ENCODE data around the gene GHRL.

The GHRL gene

DNA sequence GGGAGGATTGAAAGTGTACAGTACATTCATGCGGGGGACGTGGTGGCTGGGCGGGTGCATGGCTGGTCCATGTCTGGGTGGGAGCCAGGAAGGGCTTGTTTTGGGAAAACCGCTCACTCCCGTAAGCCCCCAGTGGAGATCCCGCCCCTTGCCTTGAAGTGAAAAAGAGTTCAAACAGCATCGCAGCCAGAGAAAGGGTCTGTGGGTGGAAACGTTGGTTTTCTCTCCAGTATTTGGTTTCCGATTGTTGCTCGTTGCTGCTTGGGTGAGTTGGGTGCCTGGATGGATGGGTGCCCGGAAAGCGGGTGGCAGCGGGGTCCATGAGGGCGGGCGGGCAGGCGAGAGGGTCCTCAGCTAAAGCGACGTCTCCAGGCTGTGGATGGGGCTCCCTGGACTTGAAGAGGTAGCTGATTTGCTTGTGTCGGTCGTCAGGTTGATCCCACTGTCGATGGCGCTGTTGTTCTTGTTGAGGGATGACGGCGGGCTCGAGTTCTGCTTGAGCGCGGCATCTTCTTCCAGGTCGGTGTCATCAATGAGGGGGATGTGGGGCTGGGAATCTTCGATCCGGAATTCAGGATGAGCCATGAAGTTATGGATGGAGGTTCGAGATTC lies 35.8 kb upstream of the GHRL start:
- in situ Hi-C loops (cut with MboI; ENCODE audit: low sequenced_read_pairs) = no loop called here

GRCh38 chr3:10327592-10327991 lies 34.8 kb upstream of the GHRL start:
- in situ Hi-C loops (cut with MboI; ENCODE audit: low sequenced_read_pairs) = no loop called here

- in situ Hi-C loops (cut with MboI; ENCODE audit: low sequenced_read_pairs) = no loop called here
Observed at GRCh38 chr3:10322352-10322710, 29.6 kb upstream of the GHRL start.

- in situ Hi-C loops (cut with MboI; ENCODE audit: low sequenced_read_pairs) = no loop called here
Observed at GRCh38 chr3:10321630-10322351, 29.0 kb upstream of the GHRL start.

- in situ Hi-C loops (cut with MboI; ENCODE audit: low sequenced_read_pairs) = no loop called here
Observed at GRCh38 chr3:10320320-10320677, 27.6 kb upstream of the GHRL start.

- in situ Hi-C loops (cut with MboI; ENCODE audit: low sequenced_read_pairs) = no loop called here
Observed at GRCh38 chr3:10319804-10320203, 27.1 kb upstream of the GHRL start.

DNA sequence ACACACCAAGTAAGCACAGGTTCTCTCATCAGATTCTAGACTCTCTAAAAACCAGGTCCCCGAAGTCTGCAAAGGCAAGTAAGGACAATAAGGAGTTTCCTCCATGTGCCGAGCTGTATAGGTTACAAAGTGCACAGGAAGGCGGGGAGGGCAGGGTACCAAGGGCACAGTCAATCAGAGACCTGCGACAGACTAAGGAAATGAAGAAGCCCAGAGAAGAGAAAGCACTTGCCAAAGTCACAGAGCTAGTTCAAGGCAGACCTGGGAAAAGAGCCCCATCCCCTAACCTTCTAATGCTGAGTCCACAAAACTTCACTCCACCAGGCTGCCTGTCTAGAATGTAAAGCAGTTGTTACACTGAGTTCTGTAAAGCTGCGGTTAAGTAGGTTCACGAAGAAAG lies 26.5 kb upstream of the GHRL start:
- in situ Hi-C loops (cut with MboI; ENCODE audit: low sequenced_read_pairs) = no loop called here

- in situ Hi-C loops (cut with MboI; ENCODE audit: low sequenced_read_pairs) = no loop called here
Observed at GRCh38 chr3:10317961-10318350, 25.2 kb upstream of the GHRL start.

DNA sequence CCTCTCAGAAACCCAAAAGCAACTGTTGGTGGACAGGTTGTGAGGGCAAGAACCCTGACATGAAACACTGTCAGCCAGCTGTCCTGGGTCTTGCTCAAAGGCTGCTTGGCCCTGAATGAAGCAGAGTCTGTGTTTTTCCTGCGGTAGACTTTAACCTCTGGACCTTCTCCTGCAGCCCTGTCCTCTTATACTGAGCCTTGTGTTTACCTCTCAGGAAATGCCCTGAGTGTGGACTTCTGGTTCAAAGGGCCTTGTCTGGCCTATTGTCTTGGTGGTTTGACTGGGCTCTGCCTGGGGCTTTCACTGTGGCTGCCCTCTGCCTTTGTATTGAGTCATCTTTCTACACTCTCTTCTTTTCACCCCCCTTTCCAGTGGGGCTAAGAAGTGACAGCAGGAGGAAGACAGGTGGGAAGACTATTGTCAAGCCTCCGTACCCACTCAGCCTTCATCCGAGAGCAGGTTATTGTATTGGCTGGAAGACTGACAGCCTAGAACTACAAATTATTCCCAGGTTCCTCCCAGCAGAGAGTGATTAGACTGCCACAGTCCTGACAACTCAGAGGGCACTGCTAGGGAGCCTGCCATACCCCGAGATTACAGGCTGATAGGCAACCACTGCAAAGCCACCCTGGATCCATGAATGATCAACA lies 24.7 kb upstream of the GHRL start:
- in situ Hi-C loops (cut with MboI; ENCODE audit: low sequenced_read_pairs) = no loop called here

DNA sequence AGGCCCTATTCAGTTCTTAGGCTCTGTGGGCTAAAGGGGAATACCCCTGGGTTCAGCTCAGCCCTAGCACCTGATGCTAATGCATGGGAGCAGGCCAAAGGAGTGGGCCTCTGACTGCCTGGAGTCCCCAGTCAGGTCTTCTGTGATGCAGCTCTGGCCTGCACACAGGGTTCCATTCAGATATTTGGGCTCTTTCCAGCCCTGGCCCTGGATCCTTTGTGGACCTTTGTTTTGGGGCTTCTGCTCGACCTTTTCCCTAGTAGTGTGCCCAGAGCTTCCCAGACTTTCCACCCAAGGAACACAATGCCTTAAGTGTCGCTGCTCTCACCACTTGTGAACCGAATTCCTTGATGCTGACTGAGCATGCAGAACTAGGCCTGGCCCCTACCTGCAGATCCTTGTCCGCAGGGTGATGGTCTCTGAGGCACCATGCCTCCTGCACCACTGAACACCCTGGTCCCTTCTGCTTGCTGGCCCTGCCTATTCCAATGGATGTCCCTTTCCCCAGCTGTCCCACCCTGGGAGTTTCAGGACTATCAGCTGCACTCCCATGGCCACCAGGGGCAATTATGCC lies 23.1 kb upstream of the GHRL start:
- in situ Hi-C loops (cut with MboI; ENCODE audit: low sequenced_read_pairs) = no loop called here

GRCh38 chr3:10315101-10315500 lies 22.4 kb upstream of the GHRL start:
- in situ Hi-C loops (cut with MboI; ENCODE audit: low sequenced_read_pairs) = no loop called here

DNA sequence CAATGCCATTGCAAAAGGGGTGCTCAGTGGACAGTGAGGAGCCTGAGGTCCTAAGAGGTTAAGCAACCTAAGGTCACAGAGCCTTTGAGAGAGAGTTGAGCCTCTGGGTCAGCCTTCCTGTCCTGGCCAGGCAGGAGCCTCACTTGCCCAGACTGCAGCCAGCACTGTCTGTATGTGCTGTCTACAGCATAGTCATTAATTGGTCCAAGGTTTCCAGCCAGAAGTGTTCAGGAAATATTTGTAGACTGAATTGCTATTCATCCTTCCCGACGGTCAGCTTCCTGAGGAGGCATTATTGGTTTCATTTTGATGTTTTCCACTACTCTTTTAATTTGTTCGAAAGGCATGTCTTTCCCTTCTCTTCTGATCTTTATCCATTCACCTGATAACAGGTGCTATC lies 20.1 kb upstream of the GHRL start:
- in situ Hi-C loops (cut with MboI; ENCODE audit: low sequenced_read_pairs) = no loop called here

DNA sequence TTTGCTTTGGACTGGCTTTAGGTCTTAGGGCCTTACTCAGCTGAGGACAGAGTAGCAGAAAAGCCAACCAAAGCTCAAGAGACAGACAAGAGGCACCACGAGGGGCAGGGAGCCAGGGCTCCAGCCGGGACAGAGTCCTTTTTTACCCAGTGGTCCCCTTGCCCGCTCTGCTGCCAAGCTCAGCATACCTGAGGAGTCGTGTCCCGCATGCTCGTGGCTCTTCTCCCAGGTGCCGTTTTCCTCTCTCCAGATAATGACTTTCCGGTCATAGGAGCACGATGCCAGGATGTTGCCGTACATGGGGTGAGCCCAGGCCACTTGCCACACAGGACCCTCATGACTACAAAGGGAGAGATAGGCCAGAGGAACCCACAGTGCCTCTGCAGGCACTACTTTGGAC lies 19.6 kb upstream of the GHRL start:
- in situ Hi-C loops (cut with MboI; ENCODE audit: low sequenced_read_pairs) = no loop called here

- in situ Hi-C loops (cut with MboI; ENCODE audit: low sequenced_read_pairs) = no loop called here
Observed at GRCh38 chr3:10311710-10312109, 19.0 kb upstream of the GHRL start.

DNA sequence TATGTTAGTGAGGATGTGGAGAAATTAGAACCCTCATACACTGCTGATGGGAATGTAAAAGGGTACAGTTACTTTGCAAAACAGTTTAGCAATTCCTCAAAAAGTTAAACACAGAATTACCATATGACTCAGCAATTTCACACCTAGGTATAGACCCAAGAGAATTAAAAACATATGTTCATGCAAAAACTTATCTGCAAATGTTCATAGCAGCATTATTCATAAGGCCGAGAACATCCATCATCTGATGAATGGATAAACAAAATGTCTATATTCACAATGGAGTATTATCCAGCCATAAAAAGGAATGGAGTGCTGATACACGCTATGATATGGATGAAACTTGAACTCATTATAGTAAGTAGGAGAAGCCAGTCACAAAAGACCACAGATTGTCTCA lies 17.8 kb upstream of the GHRL start:
- in situ Hi-C loops (cut with MboI; ENCODE audit: low sequenced_read_pairs) = no loop called here

GRCh38 chr3:10309736-10310135 lies 17.0 kb upstream of the GHRL start:
- in situ Hi-C loops (cut with MboI; ENCODE audit: low sequenced_read_pairs) = no loop called here

DNA sequence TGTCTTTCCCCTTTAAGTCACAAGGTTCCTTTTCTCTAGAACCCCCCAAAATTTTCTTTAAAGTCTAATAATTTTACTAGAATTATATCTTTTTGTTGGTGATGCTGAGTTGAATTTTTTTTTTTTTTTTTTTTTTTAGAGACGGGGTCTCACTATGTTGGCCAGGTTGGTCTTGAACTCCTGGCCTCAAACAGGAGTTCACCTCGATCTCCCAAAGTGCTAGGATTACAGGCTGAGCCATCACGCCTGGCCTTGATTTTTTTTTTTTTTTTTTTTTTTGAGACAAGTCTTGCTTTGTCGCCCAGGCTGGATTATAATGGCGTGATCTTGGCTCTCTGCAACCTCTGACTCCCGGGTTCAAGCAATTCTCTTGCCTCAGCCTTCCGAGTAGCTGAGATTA lies 15.9 kb upstream of the GHRL start:
- in situ Hi-C loops (cut with MboI; ENCODE audit: low sequenced_read_pairs) = no loop called here

DNA sequence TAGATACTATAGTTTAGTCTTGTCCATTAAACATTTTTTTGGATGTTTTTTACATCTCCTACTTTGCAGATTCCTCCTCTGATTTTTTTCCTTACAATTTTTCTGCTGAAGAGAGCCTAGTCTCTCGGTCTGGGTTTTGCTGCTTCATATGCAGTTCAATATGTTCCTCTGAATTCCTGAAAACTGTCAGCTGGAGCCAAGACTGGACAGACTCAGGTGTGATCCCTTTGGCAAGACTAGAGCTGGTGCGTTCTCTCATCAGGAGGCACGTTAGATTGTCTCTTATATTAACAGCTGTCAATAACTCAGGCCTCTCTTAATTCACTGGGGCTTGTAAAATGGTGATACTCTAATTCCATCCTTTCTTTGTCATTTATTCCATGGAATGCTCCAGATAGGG lies 13.4 kb upstream of the GHRL start:
- in situ Hi-C loops (cut with MboI; ENCODE audit: low sequenced_read_pairs) = no loop called here

DNA sequence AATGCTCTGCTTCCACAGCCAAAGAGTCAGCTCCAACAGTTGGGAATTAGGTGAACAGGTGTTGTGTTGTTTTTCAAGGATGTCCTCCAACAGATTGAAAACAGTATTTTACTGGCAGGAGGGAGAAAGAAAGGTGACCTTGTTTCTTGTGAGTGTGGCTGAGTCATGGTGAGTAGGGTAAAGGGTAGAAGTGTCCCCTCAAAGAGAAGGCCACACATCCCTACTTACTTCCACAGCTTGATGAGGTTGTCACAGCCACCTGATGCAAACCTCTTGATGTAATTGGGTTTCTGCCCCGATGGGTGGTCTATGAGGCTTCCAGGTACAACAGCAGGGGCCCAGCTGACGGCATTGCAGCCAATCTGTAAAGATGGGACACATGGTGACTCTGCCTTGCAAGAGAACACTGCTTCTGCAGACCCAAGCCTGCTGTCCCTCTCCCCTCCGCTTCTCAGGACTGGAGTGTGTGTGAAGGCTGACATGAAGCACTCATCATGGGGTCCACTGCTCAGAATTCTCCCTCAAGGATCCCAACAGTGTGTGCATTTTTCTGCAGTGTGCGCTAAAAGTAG lies 12.7 kb upstream of the GHRL start:
- in situ Hi-C loops (cut with MboI; ENCODE audit: low sequenced_read_pairs) = no loop called here

DNA sequence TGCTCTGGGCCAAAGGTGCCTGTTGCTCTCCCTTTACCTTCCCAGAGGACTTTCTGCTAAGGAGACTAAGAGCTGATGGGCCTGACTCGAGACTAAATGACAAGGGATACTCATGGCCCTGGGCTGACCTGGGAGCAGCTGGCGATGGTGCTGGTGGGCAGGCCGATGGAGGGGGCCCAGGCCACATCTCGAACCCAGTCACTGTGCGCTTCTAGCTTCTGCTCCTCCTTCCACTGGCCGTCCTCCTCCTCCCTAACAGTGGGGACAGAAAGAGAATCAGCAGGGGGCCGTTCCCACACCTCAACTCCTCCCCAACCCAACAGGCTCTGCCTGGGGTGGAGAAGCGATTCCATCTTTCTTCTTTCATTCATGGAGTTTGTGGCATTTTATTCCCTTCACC lies 12.2 kb upstream of the GHRL start:
- in situ Hi-C loops (cut with MboI; ENCODE audit: low sequenced_read_pairs) = no loop called here

GRCh38 chr3:10303785-10304184 lies 11.0 kb upstream of the GHRL start:
- in situ Hi-C loops (cut with MboI; ENCODE audit: low sequenced_read_pairs) = no loop called here

DNA sequence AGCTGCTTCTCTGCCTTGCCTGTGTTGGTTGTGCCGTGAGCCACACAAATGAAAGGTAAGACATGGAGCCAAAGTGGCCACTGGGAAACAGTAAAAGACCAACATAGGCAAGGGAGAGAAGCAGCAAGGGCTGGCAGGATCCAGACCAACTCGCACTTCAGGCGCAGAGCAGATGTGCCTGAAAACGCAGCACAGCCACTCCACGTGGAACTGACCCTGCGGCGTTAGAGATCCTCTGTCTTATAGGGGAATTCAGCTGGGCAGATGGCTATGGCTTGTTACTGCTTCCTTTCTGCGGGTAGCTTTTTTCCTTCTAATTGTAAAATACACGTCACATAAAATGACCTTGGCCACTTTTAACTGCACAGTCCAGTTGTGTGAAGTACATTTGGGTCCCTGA lies 10.4 kb upstream of the GHRL start:
- in situ Hi-C loops (cut with MboI; ENCODE audit: low sequenced_read_pairs) = no loop called here
